ENCODE results near the gene SSRP1. TPM values are rescaled to one million over a fixed set of nuclear protein-coding genes. Genes with fewer than 3 reads are reported as not detected.

Gene SSRP1
- total RNA-seq, 1 donor from 2014 or later, result 120 TPM

- ATAC-seq (ENCODE audit: low read depth) (no peak), DNase-seq (no peak)
- Mint-ChIP-seq H3K36me3 (ENCODE audit: low read depth) (peaks cover 8% of the 10 kb centered on the region), H3K4me1 (peaks cover 17% of the 10 kb centered on the region), H3K27ac (no peak overlapping the region), H3K27me3 (peaks cover 5% of the 10 kb centered on the region), H3K4me3 (no peak overlapping the region), H3K9me3 (no peaks in the 10 kb centered on the region)
- intact Hi-C loops (cut with micrococcal nuclease), result no loop called here
- no peak for TF ChIP-seq CTCF (IDR thresholded peaks at IDR 0.05)
- POLR2A ChIA-PET, result no interaction called here
- CTCF ChIA-PET, result no interaction called here
These were observed 25.6 kb downstream of the SSRP1 start for GRCh38 chr11:57310091-57310490.

DNA sequence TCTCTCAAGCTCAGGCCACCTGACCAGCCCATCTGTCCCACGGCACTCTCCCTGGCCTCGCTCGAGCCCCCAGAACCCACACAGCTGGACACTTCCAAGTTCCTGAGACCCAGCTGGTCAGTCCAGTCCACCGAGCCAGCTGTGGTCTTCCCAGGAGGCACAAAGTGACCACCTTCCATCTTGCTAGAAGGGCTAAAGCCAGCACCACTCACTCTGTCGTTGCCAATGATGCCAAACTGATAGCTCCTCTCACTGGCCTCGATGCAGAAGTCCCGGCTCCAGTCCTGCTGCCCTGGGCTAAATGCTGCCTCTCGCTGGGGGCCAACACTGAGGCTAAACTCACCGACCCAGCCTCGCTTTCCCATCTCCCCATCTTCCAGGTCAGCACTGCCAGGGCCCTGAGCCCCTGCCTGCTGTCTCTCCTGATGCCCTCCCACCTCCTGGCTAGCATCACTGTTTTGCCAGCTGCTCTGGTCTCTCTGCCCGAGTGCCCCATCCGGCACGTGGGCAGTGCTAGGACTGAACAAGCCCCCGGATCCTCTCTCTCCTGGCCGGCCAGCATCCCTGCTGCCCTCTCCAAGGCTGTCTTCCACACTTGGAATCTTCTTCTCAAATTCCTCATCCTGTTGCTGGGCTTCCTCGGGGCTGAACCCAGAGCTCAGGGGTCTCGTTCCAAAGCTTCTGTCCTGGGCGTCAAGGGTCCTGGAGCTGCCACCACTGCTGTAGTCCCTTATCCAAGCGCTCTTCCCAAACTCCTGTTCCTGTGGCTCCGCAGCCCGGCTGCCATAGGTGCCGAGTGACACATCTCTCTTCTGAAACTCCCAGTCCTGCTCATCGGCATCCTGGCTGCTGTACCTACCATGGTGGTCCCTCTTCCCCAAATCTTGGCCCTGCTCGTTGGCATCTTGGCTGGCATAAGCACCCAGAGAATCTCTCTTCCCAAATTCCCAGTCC lies 26.3 kb downstream of the SSRP1 start:
- TF ChIP-seq CTCF (IDR thresholded peaks at IDR 0.05), result no peak
- intact Hi-C loops (cut with micrococcal nuclease), result no loop called here
- ChIA-PET POLR2A (no interaction called here), CTCF (no interaction called here)
- peaks cover 8% of the 10 kb centered on the region for H3K36me3 Mint-ChIP-seq (ENCODE audit: low read depth)
- ATAC-seq (ENCODE audit: low read depth) (no peak), DNase-seq (no peak)
- peaks cover 17% of the 10 kb centered on the region for H3K4me1 Mint-ChIP-seq
- no peak overlapping the region for H3K4me3 Mint-ChIP-seq
- no peak overlapping the region for H3K27ac Mint-ChIP-seq
- peaks cover 5% of the 10 kb centered on the region for H3K27me3 Mint-ChIP-seq
- no peaks in the 10 kb centered on the region for H3K9me3 Mint-ChIP-seq

- H3K36me3 Mint-ChIP-seq (ENCODE audit: low read depth), result peaks cover 3% of the 10 kb centered on the region
- ChIA-PET POLR2A (no interaction called here), CTCF (no interaction called here)
These were observed 27.1 kb downstream of the SSRP1 start for GRCh38 chr11:57308426-57309060.

DNA sequence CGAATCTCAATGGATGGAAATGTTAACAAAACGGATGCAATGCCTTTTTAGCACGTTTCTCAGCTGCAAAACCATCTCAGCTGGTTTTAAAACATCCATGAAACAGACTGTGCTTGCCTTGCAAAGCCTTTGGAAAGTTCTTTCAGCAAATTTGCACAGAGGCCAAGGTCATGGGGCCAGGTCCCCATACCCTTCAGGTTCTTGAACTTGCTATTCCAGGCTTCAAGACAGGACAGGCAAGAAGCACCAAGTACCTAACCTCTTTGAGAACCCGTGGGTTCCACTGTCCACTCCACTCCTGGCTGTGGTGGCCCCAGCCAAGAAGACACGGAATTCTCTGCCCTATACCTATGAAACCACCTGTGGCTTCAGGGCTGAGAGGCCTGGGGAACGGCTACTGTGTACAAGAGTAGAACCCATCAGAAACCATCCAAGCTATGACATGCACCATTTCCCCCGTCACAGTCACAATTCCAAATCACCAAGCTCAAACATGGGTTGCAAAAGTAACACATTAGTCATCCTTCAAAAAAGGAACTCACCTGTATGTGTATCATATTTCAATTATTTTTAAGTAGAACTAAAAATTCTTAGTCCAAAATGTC lies 27.9 kb downstream of the SSRP1 start:
- Mint-ChIP-seq H3K27ac (no peak overlapping the region), H3K9me3 (no peaks in the 10 kb centered on the region), H3K4me3 (no peak overlapping the region)

More at GRCh38 chr11:57308426-57309060, 27.1 kb downstream of the SSRP1 start:
- H3K9me3 Mint-ChIP-seq, result no peaks in the 10 kb centered on the region
- DNase-seq, result no peak
- H3K4me3 Mint-ChIP-seq, result no peak overlapping the region
- peaks cover 5% of the 10 kb centered on the region for H3K27me3 Mint-ChIP-seq
- H3K27ac Mint-ChIP-seq, result no peak overlapping the region
- no peak for ATAC-seq (ENCODE audit: low read depth)
- intact Hi-C loops (cut with micrococcal nuclease), result no loop called here
- no peak for TF ChIP-seq CTCF (IDR thresholded peaks at IDR 0.05)
- peaks cover 17% of the 10 kb centered on the region for H3K4me1 Mint-ChIP-seq

More for the DNA sequence above, 27.9 kb downstream of the SSRP1 start:
- ChIA-PET POLR2A (no interaction called here), CTCF (no interaction called here)
- intact Hi-C loops (cut with micrococcal nuclease), result no loop called here
- Mint-ChIP-seq H3K36me3 (ENCODE audit: low read depth) (peaks cover 2% of the 10 kb centered on the region), H3K4me1 (peaks cover 17% of the 10 kb centered on the region), H3K27me3 (peaks cover 5% of the 10 kb centered on the region)
- ATAC-seq (ENCODE audit: low read depth) (no peak), DNase-seq (no peak)
- no peak for TF ChIP-seq CTCF (IDR thresholded peaks at IDR 0.05)
